Suprapubic skin (tissue), 4 donors: ENCODE data around the gene MPHOSPH8. TPM values are rescaled to one million over a fixed set of nuclear protein-coding genes. Genes with fewer than 3 reads are reported as not detected.

Experiments used
- DNase-seq, 2 donors: peaks; one replicate each; pipeline ENCODE4 v3.0.0-alpha.2; 2019; ENCODE audit warnings: low spot score in 2 of 2
- H3K27ac ChIP-seq: fragments of 200-600 bp; sonication (generic); one replicate; pipeline ENCODE4 v1.5.1; 2019
- H3K27me3 ChIP-seq: fragments of 200-600 bp; sonication (generic); one replicate; pipeline ENCODE4 v1.5.1; 2019
- H3K36me3 ChIP-seq: fragments of 200-600 bp; sonication (generic); one replicate; pipeline ENCODE4 v1.5.1; 2019
- H3K4me1 ChIP-seq: fragments of 200-600 bp; sonication (generic); one replicate; pipeline ENCODE4 v1.5.1; 2019
- H3K4me3 ChIP-seq: fragments of 200-600 bp; sonication (generic); one replicate; pipeline ENCODE4 v1.5.1; 2019; ENCODE audit warnings: mild to moderate bottlenecking
- H3K9me3 ChIP-seq: fragments of 200-600 bp; sonication (generic); one replicate; pipeline ENCODE4 v1.5.1; 2019
- CTCF ChIP-seq, 2 donors: fragments of 200-600 bp in 1 of 2; fragments of 450-650 bp in 1 of 2; sonication (generic) in 1 of 2; IDR thresholded peaks; one replicate each; pipeline ENCODE4 v1.5.1; 2016 to 2019; ENCODE audit warnings: antibody characterized with exemption in 2 of 2, mild to moderate bottlenecking in 1 of 2, moderate library complexity in 1 of 2
- EP300 ChIP-seq: sonication (generic); formaldehyde crosslinking; IDR thresholded peaks from one replicate; pipeline ENCODE4 v1.6.1; 2017; ENCODE audit warnings: antibody characterized with exemption
- POLR2A ChIP-seq, 2 donors: fragments of 450-650 bp; IDR thresholded peaks; one replicate each; pipeline ENCODE4 v1.6.1; 2017; ENCODE audit warnings: antibody characterized with exemption in 2 of 2, mild to moderate bottlenecking in 2 of 2, moderate library complexity in 2 of 2
- POLR2AphosphoS5 ChIP-seq, 3 donors: sonication (generic); formaldehyde crosslinking; IDR thresholded peaks; one replicate each; pipeline ENCODE4 v1.6.1; 2017; ENCODE audit warnings: antibody characterized with exemption in 3 of 3
- WGBS: methylation state at CpG from one replicate; pipeline ENCODE4 v1.1.5; 2018; 5-methylcytosine and 5-hydroxymethylcytosine counted together
- total RNA-seq, 4 donors: library from RNA; depleted of rRNA; stranded (reverse); fragments of >200 nt; gene quantifications; one replicate each; pipeline ENCODE4 v1.1.0, GENCODE V29; 2016

Gene MPHOSPH8
- total RNA-seq, 4 donors from 2014 or later: 21.2 to 43.0 (median 30.2) TPM

GRCh38 chr13:19672990-19673389 lies 39.5 kb downstream of the MPHOSPH8 start:
- no peaks in the 10 kb centered on the region for H3K27me3 ChIP-seq
- H3K4me3 ChIP-seq: no peak overlapping the region
- H3K9me3 ChIP-seq: no peaks in the 10 kb centered on the region
- DNase-seq: no peak
- no peak overlapping the region for H3K27ac ChIP-seq
- H3K4me1 ChIP-seq: no peaks in the 10 kb centered on the region
- peaks cover 80% of the 10 kb centered on the region for H3K36me3 ChIP-seq
- WGBS: 41% methylated on average over 5 of the region's 5 CpGs
- TF ChIP-seq POLR2AphosphoS5 (IDR thresholded peaks at IDR 0.05) (no peak), EP300 (no peak), CTCF (IDR thresholded peaks at IDR 0.05) (no peak), POLR2A (IDR thresholded peaks at IDR 0.05) (no peak)

- DNase-seq: no peak
- H3K27ac ChIP-seq: no peak overlapping the region
- peaks cover 76% of the 10 kb centered on the region for H3K36me3 ChIP-seq
- no peaks in the 10 kb centered on the region for H3K4me1 ChIP-seq
- no peaks in the 10 kb centered on the region for H3K9me3 ChIP-seq
- 88% methylated on average over 11 of the region's 11 CpGs for WGBS
- H3K27me3 ChIP-seq: no peaks in the 10 kb centered on the region
- no peak overlapping the region for H3K4me3 ChIP-seq
- TF ChIP-seq EP300 (no peak), POLR2AphosphoS5 (IDR thresholded peaks at IDR 0.05) (no peak), POLR2A (IDR thresholded peaks at IDR 0.05) (no peak), CTCF (IDR thresholded peaks at IDR 0.05) (no peak)
Measured at GRCh38 chr13:19673473-19674430, 40.3 kb downstream of the MPHOSPH8 start.

GRCh38 chr13:19674898-19675297 lies 41.4 kb downstream of the MPHOSPH8 start:
- TF ChIP-seq POLR2A (IDR thresholded peaks at IDR 0.05): no peak
- no peak for TF ChIP-seq EP300
- no peak for TF ChIP-seq POLR2AphosphoS5 (IDR thresholded peaks at IDR 0.05)
- no peak overlapping the region for H3K4me3 ChIP-seq
- H3K9me3 ChIP-seq: no peaks in the 10 kb centered on the region
- H3K4me1 ChIP-seq: no peaks in the 10 kb centered on the region
- peaks cover 68% of the 10 kb centered on the region for H3K36me3 ChIP-seq
- 91% methylated on average over 10 of the region's 10 CpGs for WGBS
- DNase-seq: no peak
- no peak overlapping the region for H3K27ac ChIP-seq
- H3K27me3 ChIP-seq: no peaks in the 10 kb centered on the region

- DNase-seq: no peak
- 90% methylated on average over 3 of the region's 3 CpGs for WGBS
- Histone ChIP-seq H3K9me3 (no peaks in the 10 kb centered on the region), H3K27me3 (no peaks in the 10 kb centered on the region), H3K27ac (no peak overlapping the region), H3K4me3 (no peak overlapping the region), H3K36me3 (peaks cover 55% of the 10 kb centered on the region), H3K4me1 (no peaks in the 10 kb centered on the region)
- no peak for TF ChIP-seq POLR2AphosphoS5 (IDR thresholded peaks at IDR 0.05)
Measured at GRCh38 chr13:19676168-19676567, 42.7 kb downstream of the MPHOSPH8 start.

- no peak overlapping the region for H3K27ac ChIP-seq
- no peaks in the 10 kb centered on the region for H3K27me3 ChIP-seq
- no peak for DNase-seq
- no peak overlapping the region for H3K4me3 ChIP-seq
- no peaks in the 10 kb centered on the region for H3K4me1 ChIP-seq
- TF ChIP-seq CTCF (IDR thresholded peaks at IDR 0.05) (no peak), POLR2AphosphoS5 (IDR thresholded peaks at IDR 0.05) (no peak), POLR2A (IDR thresholded peaks at IDR 0.05) (no peak), EP300 (no peak)
- no peaks in the 10 kb centered on the region for H3K9me3 ChIP-seq
- peaks cover 14% of the 10 kb centered on the region for H3K36me3 ChIP-seq
- WGBS: 92% methylated on average over 7 of the region's 7 CpGs
Measured at GRCh38 chr13:19680751-19681150, 47.3 kb downstream of the MPHOSPH8 start.

GRCh38 chr13:19681517-19681916 lies 48.1 kb downstream of the MPHOSPH8 start:
- peaks cover 10% of the 10 kb centered on the region for H3K36me3 ChIP-seq
- no peak for DNase-seq
- H3K4me3 ChIP-seq: no peak overlapping the region
- no peak overlapping the region for H3K27ac ChIP-seq
- H3K9me3 ChIP-seq: no peaks in the 10 kb centered on the region
- no peaks in the 10 kb centered on the region for H3K4me1 ChIP-seq
- H3K27me3 ChIP-seq: no peaks in the 10 kb centered on the region
- 81% methylated on average over 2 of the region's 2 CpGs for WGBS
- no peak for TF ChIP-seq CTCF (IDR thresholded peaks at IDR 0.05)
- no peak for TF ChIP-seq POLR2A (IDR thresholded peaks at IDR 0.05)
- no peak for TF ChIP-seq EP300
- TF ChIP-seq POLR2AphosphoS5 (IDR thresholded peaks at IDR 0.05): no peak
